ENCODE measurements around the gene MYF5.
"Not testable (repeated sequence)": the region's sequence is repeated elsewhere in the genome, so short reads cannot be mapped to it uniquely, and the experiment has no call there.

MYF5 gene
- total RNA-seq, result 0 reads per million in 9 experiments

- peaks cover 0 to 3% of the 10 kb centered on the region in 2 donors for H3K9me3 Mint-ChIP-seq
- peaks cover 0 to 8% of the 10 kb centered on the region in 2 donors for H3K27me3 Mint-ChIP-seq
- H3K4me1 Mint-ChIP-seq (ENCODE audit: low read depth in 2 of 2), result no peaks in the 10 kb centered on the region
- H3K4me3 Mint-ChIP-seq, result no peak within 1 kb of the TSS
- DNase-seq, result no peak
- no peaks in the 10 kb centered on the region for H3K36me3 Mint-ChIP-seq (ENCODE audit: insufficient read depth)
- no peak within 1 kb of the TSS for H3K27ac Mint-ChIP-seq
- no peak for ATAC-seq (replicated peaks)
Measured at GRCh38 chr12:80716696-80717469, at the start of gene MYF5. TSS of gene MYF5 (plus strand) at chr12:80716912. CDS start at chr12:80717064, 152 bp downstream.

- DNase-seq (no peak), ATAC-seq (replicated peaks) (no peak)
- Mint-ChIP-seq H3K9me3 (peaks cover 7 to 17% of the 10 kb centered on the region in 2 donors), H3K4me1 (ENCODE audit: low read depth in 2 of 2) (no peaks in the 10 kb centered on the region), H3K36me3 (ENCODE audit: insufficient read depth) (no peaks in the 10 kb centered on the region), H3K27ac (no peak overlapping the region), H3K4me3 (no peak overlapping the region), H3K27me3 (no peaks in the 10 kb centered on the region)
Measured at GRCh38 chr12:80670214-80670613, 46.5 kb upstream of the MYF5 start.

- DNase-seq; H3K36me3 Mint-ChIP-seq (ENCODE audit: insufficient read depth); H3K4me1 Mint-ChIP-seq (ENCODE audit: low read depth in 2 of 2); ATAC-seq (replicated peaks); H3K27me3 Mint-ChIP-seq; H3K4me3 Mint-ChIP-seq; H3K9me3 Mint-ChIP-seq; H3K27ac Mint-ChIP-seq: not testable (repeated sequence)
Measured at GRCh38 chr12:80676042-80676636, 40.6 kb upstream of the MYF5 start.

- Mint-ChIP-seq H3K4me3 (no peak overlapping the region), H3K36me3 (ENCODE audit: insufficient read depth) (no peaks in the 10 kb centered on the region), H3K27me3 (no peaks in the 10 kb centered on the region), H3K27ac (no peak overlapping the region), H3K4me1 (ENCODE audit: low read depth in 2 of 2) (no peaks in the 10 kb centered on the region), H3K9me3 (peaks cover 3 to 7% of the 10 kb centered on the region in 2 donors)
- ATAC-seq (replicated peaks) (no peak), DNase-seq (no peak)
Measured at GRCh38 chr12:80676856-80677255, 39.9 kb upstream of the MYF5 start.

GRCh38 chr12:80677994-80678393 lies 38.7 kb upstream of the MYF5 start:
- Mint-ChIP-seq H3K4me3 (no peak overlapping the region), H3K36me3 (ENCODE audit: insufficient read depth) (no peaks in the 10 kb centered on the region), H3K4me1 (ENCODE audit: low read depth in 2 of 2) (no peaks in the 10 kb centered on the region), H3K27me3 (no peaks in the 10 kb centered on the region), H3K9me3 (peaks cover 0 to 5% of the 10 kb centered on the region in 2 donors), H3K27ac (no peak overlapping the region)
- ATAC-seq (replicated peaks) (no peak), DNase-seq (no peak)

- no peak for DNase-seq
- Mint-ChIP-seq H3K27me3 (no peaks in the 10 kb centered on the region), H3K9me3 (peaks cover 0 to 4% of the 10 kb centered on the region in 2 donors), H3K27ac (no peak overlapping the region), H3K36me3 (ENCODE audit: insufficient read depth) (no peaks in the 10 kb centered on the region), H3K4me1 (ENCODE audit: low read depth in 2 of 2) (no peaks in the 10 kb centered on the region), H3K4me3 (no peak overlapping the region)
- ATAC-seq (replicated peaks), result no peak
Measured at GRCh38 chr12:80679346-80680131, 37.2 kb upstream of the MYF5 start.

- no peaks in the 10 kb centered on the region for H3K27me3 Mint-ChIP-seq
- DNase-seq (no peak), ATAC-seq (replicated peaks) (no peak)
- peaks cover 0 to 6% of the 10 kb centered on the region in 2 donors for H3K9me3 Mint-ChIP-seq
- no peaks in the 10 kb centered on the region for H3K36me3 Mint-ChIP-seq (ENCODE audit: insufficient read depth)
- no peak overlapping the region for H3K27ac Mint-ChIP-seq
- no peaks in the 10 kb centered on the region for H3K4me1 Mint-ChIP-seq (ENCODE audit: low read depth in 2 of 2)
- no peak overlapping the region for H3K4me3 Mint-ChIP-seq
Measured at GRCh38 chr12:80681287-80681686, 35.4 kb upstream of the MYF5 start.

GRCh38 chr12:80681786-80682185 lies 34.9 kb upstream of the MYF5 start:
- H3K4me1 Mint-ChIP-seq (ENCODE audit: low read depth in 2 of 2), result no peaks in the 10 kb centered on the region
- no peak overlapping the region for H3K4me3 Mint-ChIP-seq
- H3K27ac Mint-ChIP-seq, result no peak overlapping the region
- H3K9me3 Mint-ChIP-seq, result peaks cover 0 to 6% of the 10 kb centered on the region in 2 donors
- ATAC-seq (replicated peaks), result no peak
- DNase-seq, result no peak
- no peaks in the 10 kb centered on the region for H3K36me3 Mint-ChIP-seq (ENCODE audit: insufficient read depth)
- no peaks in the 10 kb centered on the region for H3K27me3 Mint-ChIP-seq

GRCh38 chr12:80684077-80684495 lies 32.6 kb upstream of the MYF5 start:
- Mint-ChIP-seq H3K27ac (no peak overlapping the region), H3K4me1 (ENCODE audit: low read depth in 2 of 2) (no peaks in the 10 kb centered on the region), H3K36me3 (ENCODE audit: insufficient read depth) (no peaks in the 10 kb centered on the region), H3K4me3 (no peak overlapping the region), H3K9me3 (peaks cover 0 to 4% of the 10 kb centered on the region in 2 donors), H3K27me3 (no peaks in the 10 kb centered on the region)
- ATAC-seq (replicated peaks) (peak; percentile 68), DNase-seq (no peak)

- H3K4me3 Mint-ChIP-seq, result no peak overlapping the region
- ATAC-seq (replicated peaks) (no peak), DNase-seq (no peak)
- H3K27ac Mint-ChIP-seq, result no peak overlapping the region
- no peaks in the 10 kb centered on the region for H3K4me1 Mint-ChIP-seq (ENCODE audit: low read depth in 2 of 2)
- no peaks in the 10 kb centered on the region for H3K36me3 Mint-ChIP-seq (ENCODE audit: insufficient read depth)
- H3K9me3 Mint-ChIP-seq, result peaks cover 0 to 6% of the 10 kb centered on the region in 2 donors
- no peaks in the 10 kb centered on the region for H3K27me3 Mint-ChIP-seq
Measured at GRCh38 chr12:80690090-80690489, 26.6 kb upstream of the MYF5 start.

GRCh38 chr12:80690513-80690912 lies 26.2 kb upstream of the MYF5 start:
- Mint-ChIP-seq H3K4me3 (no peak overlapping the region), H3K36me3 (ENCODE audit: insufficient read depth) (no peaks in the 10 kb centered on the region), H3K27ac (no peak overlapping the region), H3K9me3 (peaks cover 0 to 5% of the 10 kb centered on the region in 2 donors), H3K4me1 (ENCODE audit: low read depth in 2 of 2) (no peaks in the 10 kb centered on the region), H3K27me3 (no peaks in the 10 kb centered on the region)
- ATAC-seq (replicated peaks) (peak; percentile 55), DNase-seq (no peak)

GRCh38 chr12:80692114-80692513 lies 24.6 kb upstream of the MYF5 start:
- Mint-ChIP-seq H3K4me3 (no peak overlapping the region), H3K27ac (no peak overlapping the region), H3K36me3 (ENCODE audit: insufficient read depth) (no peaks in the 10 kb centered on the region), H3K27me3 (no peaks in the 10 kb centered on the region), H3K4me1 (ENCODE audit: low read depth in 2 of 2) (no peaks in the 10 kb centered on the region), H3K9me3 (peaks cover 0 to 4% of the 10 kb centered on the region in 2 donors)
- DNase-seq (no peak), ATAC-seq (replicated peaks) (no peak)

- Mint-ChIP-seq H3K27ac (no peak overlapping the region), H3K4me1 (ENCODE audit: low read depth in 2 of 2) (no peaks in the 10 kb centered on the region), H3K4me3 (no peak overlapping the region), H3K9me3 (peaks cover 2 to 7% of the 10 kb centered on the region in 2 donors), H3K27me3 (no peaks in the 10 kb centered on the region), H3K36me3 (ENCODE audit: insufficient read depth) (no peaks in the 10 kb centered on the region)
- DNase-seq, result no peak
- no peak for ATAC-seq (replicated peaks)
Measured at GRCh38 chr12:80697270-80697887, 19.3 kb upstream of the MYF5 start.

All from effector memory CD8-positive, alpha-beta T cell (primary cell).